Right cardiac atrium (tissue), 5 donors: ENCODE data around the gene GSN. TPM values are rescaled to one million over a fixed set of nuclear protein-coding genes. Genes with fewer than 3 reads are reported as not detected.
A peak's percentile ranks its signal among the peaks of the same experiment; 100 is the strongest.

ENCODE experiments used
- ATAC-seq, 2 donors: fragments of 200-7000 bp; cut with Tn5 transposase; one replicate each; pipeline versions ENCODE4 v1.8.0 to v1.9.1; 2020; ENCODE audit warnings: moderate library complexity in 2 of 2, mild to moderate bottlenecking in 1 of 2
- DNase-seq, 3 donors: peaks; one replicate each; pipeline ENCODE4 v3.0.0-alpha.2; 2020
- H3K27ac ChIP-seq: one replicate; pipeline ENCODE4 v1.5.1; 2013; ENCODE audit warnings: mild to moderate bottlenecking, low read length, control low read depth, moderate library complexity
- H3K27me3 ChIP-seq: one replicate; pipeline ENCODE4 v1.6.1; 2013; ENCODE audit not compliant: control insufficient read depth, insufficient read depth
- H3K4me1 ChIP-seq: one replicate; pipeline ENCODE4 v1.6.1; 2013; ENCODE audit warnings: low read length; ENCODE audit not compliant: control insufficient read depth, insufficient read depth
- H3K4me3 ChIP-seq: one replicate; pipeline ENCODE4 v1.5.1; 2013; ENCODE audit warnings: low read length, control low read depth
- H3K9me3 ChIP-seq: one replicate; pipeline ENCODE4 v1.6.1; 2013; ENCODE audit warnings: low read length; ENCODE audit not compliant: control insufficient read depth
- WGBS: extraction: QIAGEN DNeasy Blood & Tissue Kit; methylation state at CpG from one replicate; pipeline ENCODE4 v1.1.7; 2013; 5-methylcytosine and 5-hydroxymethylcytosine counted together
- intact Hi-C, 4 donors: fragments of 100-400 bp; cut with DNase I; formaldehyde crosslinking; loops; one replicate each; pipeline versions ENCODE4 v1.11.0 to v1.14.0; 2022 to 2023
- polyA plus RNA-seq: library from polyadenylated mRNA; stranded (reverse); fragments of 200-250 nt; gene quantifications from one replicate; pipeline ENCODE4 v1.2.3, GENCODE V29; 2013
- total RNA-seq, 4 donors: library from RNA; stranded (reverse); fragmentation: NEBNext Ultra II Directional; extraction: Animal tissue kit (Norgen Biotek cat#: 25700); gene quantifications; one replicate each; pipeline ENCODE4 v1.2.1, GENCODE V29; 2021
- donor health status: healthy with polysubstance abuse.
- donor health status: DM: no; HTN: yes; CAD: no.
- donor health status: DM: no; HTN: no; CAD: no.
- donor health status: DM: no; HTN: yes; CAD: no; lungs with severe emphysema.
- donor health status: DM: yes; HTN: yes; CAD: no.

The GSN gene
- total and polyA plus RNA-seq, 5 donors: 949 to 1,838 (median 1,630) TPM

DNA sequence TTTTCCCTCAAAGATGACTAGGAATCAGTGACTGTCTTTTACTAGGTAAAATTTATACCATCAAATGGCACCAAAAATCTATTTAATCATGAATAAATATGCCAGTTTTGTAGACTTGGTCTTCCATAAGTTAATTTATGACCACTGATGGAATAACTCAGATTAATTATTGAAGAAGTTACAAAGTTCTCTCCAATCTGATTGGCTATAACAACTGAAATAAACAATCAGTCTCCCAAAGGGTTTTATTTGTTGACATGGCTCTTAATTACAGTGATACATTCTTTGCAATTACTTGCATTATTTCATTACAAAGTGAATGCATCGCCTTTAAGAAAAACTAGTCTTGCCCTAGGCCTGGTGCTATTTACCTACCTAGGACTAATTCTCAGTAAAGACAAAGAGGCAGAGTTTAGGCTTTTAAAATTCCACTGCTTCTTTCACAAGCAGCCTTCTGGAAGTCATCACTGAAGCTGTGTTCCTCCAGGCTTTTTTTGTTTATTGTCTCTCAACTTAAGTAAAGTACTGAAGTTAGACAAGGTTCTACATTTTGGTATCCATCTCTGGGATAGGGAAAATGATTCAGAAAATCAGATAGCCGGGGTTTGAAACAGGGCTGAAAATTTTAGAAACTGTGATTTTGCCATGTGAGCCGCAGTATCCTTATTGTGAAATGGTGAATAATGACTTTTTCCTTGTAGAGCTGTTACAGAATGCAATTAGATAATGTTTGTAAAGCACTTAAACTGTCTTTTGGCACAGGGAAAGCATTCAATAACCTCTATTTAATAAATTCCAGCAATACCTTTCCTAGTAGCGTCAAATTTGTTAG lies 99.6 kb downstream of the GSN start:
- DNase-seq (no peak), ATAC-seq (no peak)
- 36% methylated on average over 4 of the region's 4 CpGs for WGBS
- peaks cover 4% of the 10 kb centered on the region for H3K4me1 ChIP-seq
- H3K9me3 ChIP-seq: no peaks in the 10 kb centered on the region
- H3K27me3 ChIP-seq: no peaks in the 10 kb centered on the region
- peak overlapping the region; percentile 65 for H3K4me3 ChIP-seq
- intact Hi-C loops: no loop called here
- no peak overlapping the region for H3K27ac ChIP-seq

DNA sequence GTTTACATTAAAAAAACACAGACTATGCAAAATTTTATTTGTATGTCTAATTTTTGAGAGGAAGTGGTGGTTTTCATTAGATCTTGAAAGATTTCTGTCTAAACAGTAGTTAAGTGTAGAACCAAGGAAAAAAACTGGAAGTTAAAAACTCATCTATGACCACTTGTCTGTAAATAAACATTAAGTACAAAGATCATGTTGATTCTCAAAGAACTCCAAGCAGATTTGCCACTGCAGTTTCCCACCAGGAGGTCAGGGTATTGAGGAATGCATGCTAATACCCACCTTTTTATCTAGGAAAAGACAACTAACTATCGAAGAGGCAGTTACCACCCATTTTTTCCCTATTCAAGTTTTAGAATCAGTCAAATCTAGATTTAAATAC lies 100.2 kb downstream of the GSN start:
- no peak for DNase-seq
- WGBS: 39% methylated on average over 1 of the region's 1 CpG
- H3K9me3 ChIP-seq: no peaks in the 10 kb centered on the region
- no peak overlapping the region for H3K27ac ChIP-seq
- peaks cover 3% of the 10 kb centered on the region for H3K4me1 ChIP-seq
- H3K4me3 ChIP-seq: peak overlapping the region; percentile 65
- H3K27me3 ChIP-seq: no peaks in the 10 kb centered on the region
- ATAC-seq: no peak
- intact Hi-C loops: no loop called here

DNA sequence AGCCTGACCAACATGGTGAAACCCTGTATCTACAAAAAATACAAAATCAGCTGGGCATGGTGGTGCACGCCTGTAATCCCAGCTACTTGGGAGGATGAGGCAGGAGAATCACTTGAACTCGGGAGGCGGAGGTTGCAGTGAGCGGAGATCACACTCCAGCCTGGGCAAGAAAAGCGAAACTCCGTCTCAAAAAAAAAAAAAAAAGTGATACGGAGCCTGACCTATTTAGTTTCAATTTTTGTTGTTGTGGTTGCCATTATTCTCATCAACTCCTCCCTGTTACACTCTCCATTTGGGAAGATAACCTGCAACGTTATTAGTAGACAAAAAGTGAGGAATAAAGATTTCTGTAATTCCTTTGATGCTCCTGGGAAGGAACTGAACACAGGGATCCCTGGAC lies 100.8 kb downstream of the GSN start:
- H3K27me3 ChIP-seq: no peaks in the 10 kb centered on the region
- peak in 1 of 3 donors; percentile 59 for DNase-seq
- peak overlapping the region; percentile 65 for H3K4me3 ChIP-seq
- peaks cover 3% of the 10 kb centered on the region for H3K4me1 ChIP-seq
- WGBS: 31% methylated on average over 8 of the region's 8 CpGs
- H3K27ac ChIP-seq: peak overlapping the region; percentile 86
- H3K9me3 ChIP-seq: no peaks in the 10 kb centered on the region
- no peak for ATAC-seq
- intact Hi-C loops: no loop called here

DNA sequence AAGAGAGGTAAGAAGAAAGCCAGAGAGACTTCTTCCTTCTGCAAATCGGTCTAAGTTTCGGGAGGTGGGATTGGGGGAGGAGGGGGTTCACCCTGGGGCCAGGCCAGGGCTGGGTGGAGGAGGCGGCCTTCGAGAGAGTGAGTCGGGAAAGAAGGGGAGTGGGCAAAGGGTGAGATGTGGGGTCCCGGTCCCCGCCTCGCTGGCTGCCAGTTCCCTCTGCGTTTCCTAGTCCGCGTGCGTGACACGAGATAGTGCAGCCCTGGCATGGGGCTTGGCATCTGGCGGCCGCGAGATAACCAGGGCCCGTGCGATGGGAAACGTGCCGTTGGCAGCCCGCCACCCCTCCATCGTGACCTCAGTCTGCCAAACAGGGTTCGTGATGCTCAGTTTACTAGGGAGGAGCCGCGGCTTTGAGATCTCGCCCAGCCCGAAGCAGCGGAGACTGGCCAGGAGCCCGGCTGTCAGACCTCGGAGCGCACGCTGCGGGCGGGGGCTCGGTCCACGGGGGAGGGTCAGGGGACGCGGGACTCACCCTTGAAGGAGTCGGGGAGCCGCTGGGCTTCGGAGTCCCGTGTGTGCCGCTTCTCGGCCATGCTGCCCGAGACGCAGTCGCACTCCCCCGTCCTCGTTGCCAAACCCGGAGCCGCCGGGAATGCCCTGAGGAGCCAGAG lies 101.8 kb downstream of the GSN start, which contains the start of gene STOM:
Gene STOM (minus strand): TSS at position 656 of the 671 bp plus-strand sequence. CDS start 63 bp downstream, at position 593.
- Histone ChIP-seq H3K4me1 (peaks cover 3% of the 10 kb centered on the region), H3K27me3 (no peaks in the 10 kb centered on the region), H3K27ac (peak within 1 kb of the TSS; percentile 86), H3K9me3 (no peaks in the 10 kb centered on the region), H3K4me3 (peak within 1 kb of the TSS; percentile 65)
- ATAC-seq (peak; percentile 84 to 85), DNase-seq (peak; percentile 93 to 97 (median 96))
- WGBS: under 1% methylated on average over 52 of the region's 52 CpGs
- intact Hi-C loops: loop anchor here in 3 of 4 donors (2.0 to 5.0 kb wide), 3 partner anchors 42 to 92 kb away; no protein-coding TSS in a partner anchor

DNA sequence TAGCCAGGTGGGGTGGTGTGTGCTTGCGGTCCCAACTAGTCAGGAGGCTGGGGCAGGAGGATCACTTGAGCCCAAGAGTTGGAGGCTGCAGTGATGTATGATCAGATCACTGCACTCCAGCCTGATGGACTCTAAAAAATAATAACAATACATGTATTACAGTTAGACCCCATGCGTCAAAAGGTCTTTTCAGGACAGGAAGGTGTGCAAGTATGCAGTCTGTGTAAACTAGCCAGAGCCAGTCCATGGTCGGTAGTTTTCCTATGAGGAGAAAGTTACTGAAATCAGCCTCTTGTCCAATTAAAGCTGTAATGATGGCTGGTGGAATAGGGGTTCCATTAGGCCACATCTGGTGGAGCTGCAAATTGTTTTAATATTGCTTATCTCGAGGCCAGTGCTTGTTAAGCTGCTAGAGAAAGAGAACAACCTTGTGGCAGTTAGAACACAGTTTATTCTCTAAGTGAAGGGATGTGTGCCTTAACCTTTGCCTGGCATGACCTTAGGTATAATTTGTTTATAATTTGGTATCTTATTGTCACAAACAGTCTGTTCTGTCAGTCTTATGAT lies 103.6 kb downstream of the GSN start:
- no peak overlapping the region for H3K27ac ChIP-seq
- H3K4me1 ChIP-seq: peaks cover 3% of the 10 kb centered on the region
- no peak for DNase-seq
- H3K9me3 ChIP-seq: no peaks in the 10 kb centered on the region
- ATAC-seq: no peak
- no peak overlapping the region for H3K4me3 ChIP-seq
- 61% methylated on average over 4 of the region's 4 CpGs for WGBS
- intact Hi-C loops: loop anchor here in 3 of 4 donors (2.0 to 5.0 kb wide), 4 partner anchors 44 to 94 kb away; no protein-coding TSS in a partner anchor
- no peaks in the 10 kb centered on the region for H3K27me3 ChIP-seq

DNA sequence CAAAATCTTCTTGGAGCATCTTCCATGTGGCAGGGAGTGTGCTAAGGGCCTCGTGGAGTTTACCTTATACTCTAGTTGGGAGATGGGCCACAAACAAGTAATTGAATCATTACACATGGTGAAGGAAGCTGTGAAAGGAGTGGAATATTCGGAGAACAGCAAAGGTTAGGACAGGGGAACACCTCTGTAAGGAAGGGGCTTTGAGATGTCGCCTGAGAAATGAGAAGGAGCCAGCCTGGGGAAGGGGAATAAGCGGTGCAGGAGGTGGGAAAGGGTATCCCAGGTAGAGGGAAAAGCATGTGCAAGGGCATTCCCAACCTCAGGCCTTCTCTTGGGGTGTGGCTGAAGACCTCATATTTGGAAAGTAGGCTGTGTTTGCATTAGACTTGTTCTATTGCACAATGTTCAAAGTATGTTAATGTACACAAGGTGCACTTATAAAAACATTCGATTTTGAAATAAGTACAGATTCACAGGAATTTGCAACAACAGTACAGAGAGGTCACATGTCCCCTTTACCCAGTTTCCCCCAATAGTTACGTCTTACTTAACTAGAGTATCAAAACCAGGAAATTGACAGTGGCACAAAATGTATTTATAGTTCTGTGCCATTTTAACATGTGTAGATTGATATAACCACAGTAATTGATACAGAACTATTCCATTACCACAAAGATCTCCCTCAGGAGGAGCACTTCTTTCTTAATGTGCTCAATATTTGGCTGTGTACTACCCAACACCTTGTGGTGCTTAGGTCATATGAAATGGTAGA lies 104.5 kb downstream of the GSN start:
- no peaks in the 10 kb centered on the region for H3K27me3 ChIP-seq
- WGBS: 76% methylated on average over 6 of the region's 6 CpGs
- peak overlapping the region; percentile 73 for H3K27ac ChIP-seq
- H3K4me1 ChIP-seq: peaks cover 3% of the 10 kb centered on the region
- intact Hi-C loops: loop anchor here in 2 of 4 donors (2.0 to 5.0 kb wide), 3 partner anchors 45 to 95 kb away; no protein-coding TSS in a partner anchor
- DNase-seq (no peak), ATAC-seq (no peak)
- H3K9me3 ChIP-seq: no peaks in the 10 kb centered on the region
- no peak overlapping the region for H3K4me3 ChIP-seq

DNA sequence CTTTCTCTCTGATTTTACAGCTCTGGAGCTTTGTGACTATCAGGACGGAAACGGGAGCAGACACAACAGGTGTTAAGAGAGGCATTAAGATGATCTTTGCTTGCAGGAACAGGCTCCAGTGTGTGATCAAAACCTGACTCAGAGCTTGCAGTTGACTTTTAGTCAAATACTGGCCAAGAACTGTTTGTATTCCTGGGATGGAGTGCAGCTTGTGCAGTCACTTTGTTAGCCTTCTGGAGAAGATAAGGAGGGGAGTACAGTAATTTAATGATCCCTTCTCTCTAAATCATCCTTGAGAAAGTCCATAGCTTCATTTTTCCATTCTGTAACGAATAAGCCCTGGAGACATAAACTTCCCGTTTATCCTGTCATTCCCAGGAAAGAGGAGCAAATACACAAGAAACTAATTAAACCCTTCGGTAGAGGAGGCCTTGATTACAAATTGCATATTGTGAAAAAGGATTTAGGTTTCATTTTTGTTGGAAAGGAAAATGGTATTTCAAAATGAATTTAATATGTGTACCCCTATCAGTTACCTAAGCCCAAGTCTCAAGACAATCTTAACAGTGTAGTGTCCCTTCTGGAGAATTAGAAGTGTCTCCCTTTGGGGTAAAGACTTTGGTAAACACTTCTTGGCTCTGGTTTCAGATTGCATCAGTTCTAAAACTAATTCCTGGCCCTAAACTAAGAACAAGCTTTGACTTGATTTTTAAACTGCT lies 105.2 kb downstream of the GSN start:
- peak overlapping the region; percentile 73 for H3K27ac ChIP-seq
- WGBS: 32% methylated on average over 5 of the region's 5 CpGs
- DNase-seq (no peak), ATAC-seq (no peak)
- H3K4me3 ChIP-seq: no peak overlapping the region
- peaks cover 3% of the 10 kb centered on the region for H3K4me1 ChIP-seq
- intact Hi-C loops: loop anchor here in 2 of 4 donors (2.0 to 5.0 kb wide), 3 partner anchors 46 to 96 kb away; no protein-coding TSS in a partner anchor
- H3K27me3 ChIP-seq: no peaks in the 10 kb centered on the region
- no peaks in the 10 kb centered on the region for H3K9me3 ChIP-seq

DNA sequence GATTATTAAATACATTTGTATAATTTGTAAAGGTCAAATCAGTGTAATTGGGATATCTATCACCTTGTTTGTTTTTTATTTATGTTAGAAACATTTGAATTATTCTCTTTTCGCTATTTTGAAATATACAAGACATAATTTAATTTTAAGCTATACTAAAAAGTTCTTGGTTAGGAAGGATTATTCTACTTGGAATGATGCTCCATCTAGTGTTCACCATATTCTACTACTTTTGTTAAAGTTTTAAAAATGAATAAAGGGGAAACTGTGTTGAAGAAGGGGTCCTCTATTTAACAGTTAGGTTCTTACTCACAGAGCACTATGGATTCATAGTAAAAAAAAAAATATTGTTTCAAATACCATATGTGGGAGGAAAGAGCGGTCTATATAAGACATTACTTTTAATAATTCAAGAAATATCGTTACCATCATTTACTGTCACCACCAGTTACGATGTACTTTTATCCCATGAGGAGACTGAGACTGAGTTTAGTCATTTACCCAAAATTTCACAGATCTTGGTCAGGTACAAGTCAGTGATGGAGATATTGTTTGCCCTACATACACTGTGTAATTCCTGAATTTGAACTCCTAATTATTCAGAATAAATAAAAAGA lies 108.4 kb downstream of the GSN start:
- Histone ChIP-seq H3K9me3 (no peaks in the 10 kb centered on the region), H3K4me3 (no peak overlapping the region), H3K27me3 (no peaks in the 10 kb centered on the region), H3K4me1 (peaks cover 3% of the 10 kb centered on the region), H3K27ac (no peak overlapping the region)
- WGBS: 86% methylated on average over 4 of the region's 4 CpGs
- ATAC-seq (no peak), DNase-seq (no peak)
- intact Hi-C loops: no loop called here

DNA sequence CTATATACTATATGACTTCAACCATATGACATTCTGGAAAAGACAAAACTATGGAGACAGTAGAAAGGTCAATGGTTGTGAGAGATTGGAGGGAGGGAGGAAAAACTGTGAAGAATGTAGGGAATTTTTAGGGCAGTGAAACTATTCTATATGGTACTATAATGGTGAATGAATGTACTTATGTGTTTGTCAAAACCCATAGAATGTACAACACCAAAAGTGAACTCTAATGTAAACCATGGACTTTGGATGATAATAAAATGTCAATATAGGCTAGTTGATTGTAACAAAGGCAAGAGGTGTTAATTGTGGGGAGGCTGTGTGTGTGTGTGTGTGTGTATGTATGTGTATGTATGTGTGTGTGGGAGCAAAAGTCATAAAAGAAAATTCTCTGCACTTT lies 112.9 kb downstream of the GSN start:
- H3K9me3 ChIP-seq: no peaks in the 10 kb centered on the region
- H3K4me3 ChIP-seq: no peak overlapping the region
- no peaks in the 10 kb centered on the region for H3K27me3 ChIP-seq
- no peak for DNase-seq
- ATAC-seq: no peak
- no peak overlapping the region for H3K27ac ChIP-seq
- no peaks in the 10 kb centered on the region for H3K4me1 ChIP-seq
- intact Hi-C loops: no loop called here
